GM21717 (cell line): ENCODE data around the gene SULT2B1.

ENCODE experiments used
- ATAC-seq: cut with Tn5 transposase; IDR thresholded peaks from one replicate; pipeline ENCODE4 v1.9.1; 2021; ENCODE audit warnings: mild to moderate bottlenecking, moderate library complexity; ENCODE audit not compliant: unreplicated experiment

The SULT2B1 gene

GRCh38 chr19:48598996-48599700, 47.2 kb downstream of the SULT2B1 start:
- ATAC-seq: no peak

- no peak for ATAC-seq
Measured at GRCh38 chr19:48600679-48601417, 48.9 kb downstream of the SULT2B1 start.

GRCh38 chr19:48603001-48603400, 51.0 kb downstream of the SULT2B1 start:
- ATAC-seq: no peak

- no peak for ATAC-seq
Measured at GRCh38 chr19:48603449-48603848, 51.5 kb downstream of the SULT2B1 start.

- ATAC-seq: no peak
Measured at GRCh38 chr19:48603850-48604249, 51.9 kb downstream of the SULT2B1 start.

GRCh38 chr19:48606463-48607358, 54.7 kb downstream of the SULT2B1 start, which contains the start of gene SPACA4:
Gene SPACA4 (plus strand): TSS chr19:48606742. CDS start chr19:48606979, 237 bp downstream.
- ATAC-seq: no peak

GRCh38 chr19:48607359-48607755, 55.4 kb downstream of the SULT2B1 start:
- no peak for ATAC-seq

GRCh38 chr19:48608798-48609263, 56.9 kb downstream of the SULT2B1 start:
- no peak for ATAC-seq

- no peak for ATAC-seq
Measured at GRCh38 chr19:48609571-48610108, 57.7 kb downstream of the SULT2B1 start.

GRCh38 chr19:48611872-48612271, 59.9 kb downstream of the SULT2B1 start:
- ATAC-seq: no peak

GRCh38 chr19:48613024-48613851, 61.3 kb downstream of the SULT2B1 start:
- no peak for ATAC-seq

- no peak for ATAC-seq
Measured at GRCh38 chr19:48613852-48614435, 62.0 kb downstream of the SULT2B1 start.

GRCh38 chr19:48614436-48615230, 62.7 kb downstream of the SULT2B1 start, which contains the start of gene FAM83E:
Gene FAM83E (minus strand): TSS chr19:48615076. CDS start chr19:48613372, 1,704 bp downstream.
- ATAC-seq: no peak

- ATAC-seq: no peak
Measured at GRCh38 chr19:48615231-48616040, 63.5 kb downstream of the SULT2B1 start.

GRCh38 chr19:48616041-48616436, 64.1 kb downstream of the SULT2B1 start:
- no peak for ATAC-seq

GRCh38 chr19:48616491-48617056, 64.6 kb downstream of the SULT2B1 start:
- ATAC-seq: no peak

GRCh38 chr19:48617146-48617937, 65.4 kb downstream of the SULT2B1 start:
- no peak for ATAC-seq
